Stimulated activated CD4-positive, alpha-beta T cell treated with anti-CD3 and anti-CD28 coated beads, Interleukin-2, amount 100 ng/mL, for 24 hours (primary cell): Measurements from ENCODE around the gene AGXT.

Experiments
- DNase-seq, 2 donors: peaks; one replicate each; pipeline ENCODE4 v3.0.0-alpha.2; 2020

AGXT gene

GRCh38 chr2:240899468-240899865, 30.8 kb downstream of the AGXT start:
- no peak for DNase-seq

GRCh38 chr2:240900141-240900860, 31.7 kb downstream of the AGXT start:
- DNase-seq = no peak

GRCh38 chr2:240901986-240902614, 33.5 kb downstream of the AGXT start:
- no peak for DNase-seq

GRCh38 chr2:240902615-240903041, 34.0 kb downstream of the AGXT start:
- no peak for DNase-seq

- no peak for DNase-seq
Observed at GRCh38 chr2:240903191-240904060, 34.8 kb downstream of the AGXT start.

GRCh38 chr2:240904216-240905175, 35.9 kb downstream of the AGXT start:
- no peak for DNase-seq

- DNase-seq = no peak
Observed at GRCh38 chr2:240905176-240905781, 36.7 kb downstream of the AGXT start.

GRCh38 chr2:240906141-240906910, 37.7 kb downstream of the AGXT start, which contains the start of gene CROCC2:
CROCC2 (plus strand) TSS chr2:240906336; CDS start chr2:240906514, 178 bp downstream.
- no peak for DNase-seq

- no peak for DNase-seq
Observed at GRCh38 chr2:240906911-240907590, 38.4 kb downstream of the AGXT start.

GRCh38 chr2:240909216-240909974, 40.8 kb downstream of the AGXT start:
- no peak for DNase-seq

- no peak for DNase-seq
Observed at GRCh38 chr2:240911641-240912265, 43.1 kb downstream of the AGXT start.

GRCh38 chr2:240912878-240913809, 44.5 kb downstream of the AGXT start:
- DNase-seq = no peak

- peak; percentile 71 to 79 for DNase-seq
Observed at GRCh38 chr2:240913810-240914644, 45.4 kb downstream of the AGXT start.

GRCh38 chr2:240914645-240915525, 46.3 kb downstream of the AGXT start:
- DNase-seq = no peak

GRCh38 chr2:240915526-240916341, 47.1 kb downstream of the AGXT start:
- DNase-seq = no peak
